Subcutaneous abdominal adipose tissue (tissue), 5 donors: Measurements from ENCODE around the gene PDAP1.
"Not testable (repeated sequence)": the region's sequence is repeated elsewhere in the genome, so short reads cannot be mapped to it uniquely, and the experiment has no call there.

ENCODE experiments used
- H3K27ac ChIP-seq: one replicate; pipeline ENCODE4 v1.7.0; 2013; ENCODE audit warnings: low read depth, mild to moderate bottlenecking, inconsistent platforms, low read length, moderate library complexity
- H3K27me3 ChIP-seq, 5 donors: one replicate each; pipeline ENCODE4 v1.7.0; 2013; ENCODE audit warnings: low read length in 5 of 5, inconsistent platforms in 1 of 5; ENCODE audit not compliant: control insufficient read depth in 5 of 5, insufficient read depth in 4 of 5
- H3K36me3 ChIP-seq, 5 donors: one replicate each; pipeline ENCODE4 v1.7.0; 2013; ENCODE audit warnings: low read length in 5 of 5; ENCODE audit not compliant: control insufficient read depth in 5 of 5, insufficient read depth in 5 of 5
- H3K4me1 ChIP-seq, 5 donors: one replicate each; pipeline ENCODE4 v1.7.0; 2013; ENCODE audit warnings: low read length in 5 of 5, mild to moderate bottlenecking in 3 of 5, moderate library complexity in 1 of 5; ENCODE audit not compliant: control insufficient read depth in 5 of 5, insufficient read depth in 5 of 5
- H3K4me3 ChIP-seq, 5 donors: one replicate each; pipeline ENCODE4 v1.7.0; 2013; ENCODE audit warnings: low read length in 5 of 5, low read depth in 1 of 5
- H3K9ac ChIP-seq, 5 donors: one replicate each; pipeline ENCODE4 v1.7.0; 2013; ENCODE audit warnings: low read length in 5 of 5, mild to moderate bottlenecking in 4 of 5, moderate library complexity in 3 of 5
- H3K9me3 ChIP-seq, 5 donors: one replicate each; pipeline ENCODE4 v1.7.0; 2013; ENCODE audit warnings: low read length in 5 of 5; ENCODE audit not compliant: control insufficient read depth in 5 of 5
- donor health status: healthy.
- donor health status: healthy.
- donor health status: healthy.
- donor health status: healthy.
- donor health status: healthy.

Gene PDAP1

GRCh38 chr7:99380823-99381663 lies 27.4 kb downstream of the PDAP1 start:
- H3K4me3 ChIP-seq = peak overlapping the region in 4 of 5 donors; percentile 3 to 56 (median 43)
- peak overlapping the region in 3 of 5 donors; percentile 5 to 64 (median 52) for H3K9ac ChIP-seq
- peaks cover 0 to 21% (median 13%) of the 10 kb centered on the region in 5 donors for H3K36me3 ChIP-seq
- H3K27ac ChIP-seq = peak overlapping the region; percentile 98
- H3K9me3 ChIP-seq = no peaks in the 10 kb centered on the region
- H3K27me3 ChIP-seq = no peaks in the 10 kb centered on the region
- peaks cover 10 to 37% (median 34%) of the 10 kb centered on the region in 5 donors for H3K4me1 ChIP-seq

- H3K9ac ChIP-seq = peak overlapping the region in 4 of 5 donors; percentile 43 to 81 (median 58)
- peaks cover 0 to 17% (median 10%) of the 10 kb centered on the region in 5 donors for H3K36me3 ChIP-seq
- H3K27ac ChIP-seq = peak overlapping the region; percentile 98
- peak overlapping the region; percentile 38 to 56 (median 51) for H3K4me3 ChIP-seq
- peaks cover 10 to 43% (median 38%) of the 10 kb centered on the region in 5 donors for H3K4me1 ChIP-seq
- no peaks in the 10 kb centered on the region for H3K27me3 ChIP-seq
- no peaks in the 10 kb centered on the region for H3K9me3 ChIP-seq
Measured at GRCh38 chr7:99380032-99380822, 28.2 kb downstream of the PDAP1 start.

GRCh38 chr7:99379693-99380031 lies 28.7 kb downstream of the PDAP1 start:
- peak overlapping the region; percentile 98 for H3K27ac ChIP-seq
- H3K9me3 ChIP-seq, H3K27me3 ChIP-seq: not testable (repeated sequence)
- peaks cover 0 to 17% (median 10%) of the 10 kb centered on the region in 5 donors for H3K36me3 ChIP-seq
- H3K9ac ChIP-seq = peak overlapping the region; percentile 43 to 81 (median 76)
- peaks cover 10 to 44% (median 38%) of the 10 kb centered on the region in 5 donors for H3K4me1 ChIP-seq
- peak overlapping the region; percentile 38 to 56 (median 54) for H3K4me3 ChIP-seq

GRCh38 chr7:99379043-99379577 lies 29.3 kb downstream of the PDAP1 start:
- Histone ChIP-seq H3K4me3 (peak overlapping the region in 4 of 5 donors; percentile 51 to 56 (median 55)), H3K9me3 (no peaks in the 10 kb centered on the region), H3K4me1 (peaks cover 10 to 47% (median 41%) of the 10 kb centered on the region in 5 donors), H3K27ac (peak overlapping the region; percentile 98), H3K9ac (peak overlapping the region; percentile 43 to 81 (median 76)), H3K36me3 (peaks cover 0 to 17% (median 10%) of the 10 kb centered on the region in 5 donors), H3K27me3 (no peaks in the 10 kb centered on the region)

- no peaks in the 10 kb centered on the region for H3K27me3 ChIP-seq
- H3K9ac ChIP-seq = peak overlapping the region in 3 of 5 donors; percentile 43 to 66 (median 55)
- peaks cover 8 to 40% (median 34%) of the 10 kb centered on the region in 5 donors for H3K4me1 ChIP-seq
- H3K4me3 ChIP-seq = peak overlapping the region in 4 of 5 donors; percentile 65 to 86 (median 78)
- H3K9me3 ChIP-seq = no peaks in the 10 kb centered on the region
- peaks cover 0 to 11% (median 0%) of the 10 kb centered on the region in 5 donors for H3K36me3 ChIP-seq
- H3K27ac ChIP-seq = peak overlapping the region; percentile 75
Measured at GRCh38 chr7:99375070-99375807, 33.2 kb downstream of the PDAP1 start.

- Histone ChIP-seq H3K27ac (peak within 1 kb of the TSS; percentile 75), H3K4me1 (peaks cover 7 to 32% (median 26%) of the 10 kb centered on the region in 5 donors), H3K27me3 (no peaks in the 10 kb centered on the region), H3K9me3 (no peaks in the 10 kb centered on the region), H3K4me3 (peak within 1 kb of the TSS in 4 of 5 donors; percentile 65 to 86 (median 78)), H3K9ac (peak within 1 kb of the TSS in 4 of 5 donors; percentile 66 to 78 (median 70)), H3K36me3 (peaks cover 0 to 11% (median 0%) of the 10 kb centered on the region in 5 donors)
Measured at GRCh38 chr7:99374111-99375064, 34.0 kb downstream of the PDAP1 start, which contains the start of gene ARPC1B. Gene ARPC1B, plus strand, starts transcription at chr7:99374730. Its CDS starts 10,985 bp downstream, at chr7:99385715.

- Histone ChIP-seq H3K9ac (peak overlapping the region in 3 of 5 donors; percentile 66 to 78 (median 73)), H3K4me1 (peaks cover 2 to 26% (median 20%) of the 10 kb centered on the region in 5 donors), H3K27me3 (no peaks in the 10 kb centered on the region), H3K36me3 (peaks cover 0 to 17% (median 5%) of the 10 kb centered on the region in 5 donors), H3K4me3 (peak overlapping the region in 4 of 5 donors; percentile 65 to 86 (median 78)), H3K27ac (peak overlapping the region; percentile 75), H3K9me3 (no peaks in the 10 kb centered on the region)
Measured at GRCh38 chr7:99373091-99374066, 35.0 kb downstream of the PDAP1 start.
